ENCODE measurements around the gene HELZ. TPM values are rescaled to one million over a fixed set of nuclear protein-coding genes. Genes with fewer than 3 reads are reported as not detected.
"Not testable (repeated sequence)": the region's sequence is repeated elsewhere in the genome, so short reads cannot be mapped to it uniquely, and the experiment has no call there.

The HELZ gene
- total and polyA plus RNA-seq, 4 donors: 5.5 to 175 (median 27.8) TPM

GRCh38 chr17:67276075-67276474, 31.1 kb upstream of the HELZ start:
- H3K9ac ChIP-seq (ENCODE audit: insufficient read depth in 1 of 2, low read length in 2 of 2): no peak overlapping the region
- no peaks in the 10 kb centered on the region for H3K4me1 ChIP-seq (ENCODE audit: control insufficient read depth in 5 of 5, insufficient read depth in 5 of 5, low read length in 5 of 5)
- H3K27ac ChIP-seq (ENCODE audit: low read depth in 1 of 2, low read length in 1 of 2): no peak overlapping the region
- WGBS, 2 donors: 46 to 65% methylated on average over 10 of the region's 10 CpGs
- ATAC-seq (ENCODE audit: insufficient read depth, low FRiP score) (no peak), DNase-seq (peak in 1 of 3 donors; percentile 35)
- no peak overlapping the region for H3K4me3 ChIP-seq
- H3K36me3 ChIP-seq (ENCODE audit: control insufficient read depth in 4 of 4, insufficient read depth in 4 of 4, low read length in 4 of 4): no peaks in the 10 kb centered on the region
- TF ChIP-seq CTCF (IDR thresholded peaks at IDR 0.05; ENCODE audit: control extremely low read depth, extremely low read depth): no peak
- H3K9me3 ChIP-seq (ENCODE audit: control insufficient read depth in 4 of 4, insufficient read depth in 3 of 4, low read length in 3 of 4): no peaks in the 10 kb centered on the region
- H3K27me3 ChIP-seq (ENCODE audit: control insufficient read depth in 3 of 3, insufficient read depth in 3 of 3, low read length in 2 of 3): no peaks in the 10 kb centered on the region

- Histone ChIP-seq H3K4me3 (no peak overlapping the region), H3K27me3 (ENCODE audit: control insufficient read depth in 3 of 3, insufficient read depth in 3 of 3, low read length in 2 of 3) (no peaks in the 10 kb centered on the region), H3K9ac (ENCODE audit: insufficient read depth in 1 of 2, low read length in 2 of 2) (no peak overlapping the region), H3K36me3 (ENCODE audit: control insufficient read depth in 4 of 4, insufficient read depth in 4 of 4, low read length in 4 of 4) (no peaks in the 10 kb centered on the region), H3K27ac (ENCODE audit: low read depth in 1 of 2, low read length in 1 of 2) (no peak overlapping the region), H3K9me3 (ENCODE audit: control insufficient read depth in 4 of 4, insufficient read depth in 3 of 4, low read length in 3 of 4) (no peaks in the 10 kb centered on the region), H3K4me1 (ENCODE audit: control insufficient read depth in 5 of 5, insufficient read depth in 5 of 5, low read length in 5 of 5) (no peaks in the 10 kb centered on the region)
- ATAC-seq (ENCODE audit: insufficient read depth, low FRiP score) (no peak), DNase-seq (no peak)
- 80 to 90% methylated on average over 5 of the region's 5 CpGs for WGBS, 2 donors
- TF ChIP-seq CTCF (IDR thresholded peaks at IDR 0.05; ENCODE audit: control extremely low read depth, extremely low read depth): no peak
Measured at GRCh38 chr17:67274466-67274865, 29.5 kb upstream of the HELZ start.

GRCh38 chr17:67273900-67274299, 28.9 kb upstream of the HELZ start:
- WGBS, 2 donors: 98 to 100% methylated on average over 2 of the region's 2 CpGs
- H3K4me3 ChIP-seq: no peak overlapping the region
- H3K9me3 ChIP-seq (ENCODE audit: control insufficient read depth in 4 of 4, insufficient read depth in 3 of 4, low read length in 3 of 4): no peaks in the 10 kb centered on the region
- no peaks in the 10 kb centered on the region for H3K36me3 ChIP-seq (ENCODE audit: control insufficient read depth in 4 of 4, insufficient read depth in 4 of 4, low read length in 4 of 4)
- DNase-seq (no peak), ATAC-seq (ENCODE audit: insufficient read depth, low FRiP score) (no peak)
- no peak overlapping the region for H3K9ac ChIP-seq (ENCODE audit: insufficient read depth in 1 of 2, low read length in 2 of 2)
- H3K4me1 ChIP-seq (ENCODE audit: control insufficient read depth in 5 of 5, insufficient read depth in 5 of 5, low read length in 5 of 5): no peaks in the 10 kb centered on the region
- no peak for TF ChIP-seq CTCF (IDR thresholded peaks at IDR 0.05; ENCODE audit: control extremely low read depth, extremely low read depth)
- H3K27ac ChIP-seq (ENCODE audit: low read depth in 1 of 2, low read length in 1 of 2): no peak overlapping the region
- no peaks in the 10 kb centered on the region for H3K27me3 ChIP-seq (ENCODE audit: control insufficient read depth in 3 of 3, insufficient read depth in 3 of 3, low read length in 2 of 3)

DNA sequence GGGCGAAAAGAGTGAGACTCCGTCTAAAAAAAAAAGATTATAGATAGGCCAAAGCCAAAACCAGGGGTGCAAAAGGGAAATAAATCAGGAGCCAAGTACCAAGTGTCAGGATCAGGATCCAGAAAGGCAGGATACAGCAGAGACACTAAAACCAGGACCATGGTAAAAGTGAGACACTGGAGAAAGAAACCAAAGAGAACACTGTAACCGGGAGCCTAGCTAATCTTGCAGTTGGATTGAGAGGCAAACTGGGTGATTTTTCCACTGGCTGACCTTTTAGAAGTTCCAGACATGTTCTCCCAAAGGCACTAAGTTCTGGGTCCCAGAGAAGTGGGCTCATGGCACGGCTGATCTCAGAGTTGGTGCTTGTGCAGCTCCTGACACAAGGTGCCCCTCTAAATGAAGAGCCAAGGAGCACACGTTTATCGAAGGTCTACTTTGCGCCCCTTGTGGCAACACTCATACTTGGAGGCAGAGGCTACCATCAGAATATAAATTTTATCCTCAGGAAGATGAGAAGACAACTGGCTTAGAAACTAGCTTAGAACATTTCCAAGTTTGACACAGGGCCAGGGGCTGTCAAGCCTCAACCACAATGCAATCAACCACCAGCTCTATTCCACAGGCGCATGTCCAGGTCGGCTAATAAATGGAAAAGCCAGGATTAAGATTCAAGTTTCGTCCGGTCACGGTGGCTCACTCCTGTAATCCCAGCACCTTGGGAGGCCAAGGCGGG, 27.5 kb upstream of the HELZ start:
- H3K27ac ChIP-seq (ENCODE audit: low read depth in 1 of 2, low read length in 1 of 2): no peak overlapping the region
- ATAC-seq (ENCODE audit: insufficient read depth, low FRiP score): no peak
- no peak for TF ChIP-seq CTCF (IDR thresholded peaks at IDR 0.05; ENCODE audit: control extremely low read depth, extremely low read depth)
- H3K36me3 ChIP-seq (ENCODE audit: control insufficient read depth in 4 of 4, insufficient read depth in 4 of 4, low read length in 4 of 4): no peaks in the 10 kb centered on the region
- H3K27me3 ChIP-seq (ENCODE audit: control insufficient read depth in 3 of 3, insufficient read depth in 3 of 3, low read length in 2 of 3): no peaks in the 10 kb centered on the region
- H3K4me1 ChIP-seq (ENCODE audit: control insufficient read depth in 5 of 5, insufficient read depth in 5 of 5, low read length in 5 of 5): no peaks in the 10 kb centered on the region
- H3K9ac ChIP-seq (ENCODE audit: insufficient read depth in 1 of 2, low read length in 2 of 2): no peak overlapping the region
- H3K4me3 ChIP-seq: no peak overlapping the region
- 80 to 83% methylated on average over 13 of the region's 13 CpGs for WGBS, 2 donors
- H3K9me3 ChIP-seq (ENCODE audit: control insufficient read depth in 4 of 4, insufficient read depth in 3 of 4, low read length in 3 of 4): no peaks in the 10 kb centered on the region
- no peak for DNase-seq

DNA sequence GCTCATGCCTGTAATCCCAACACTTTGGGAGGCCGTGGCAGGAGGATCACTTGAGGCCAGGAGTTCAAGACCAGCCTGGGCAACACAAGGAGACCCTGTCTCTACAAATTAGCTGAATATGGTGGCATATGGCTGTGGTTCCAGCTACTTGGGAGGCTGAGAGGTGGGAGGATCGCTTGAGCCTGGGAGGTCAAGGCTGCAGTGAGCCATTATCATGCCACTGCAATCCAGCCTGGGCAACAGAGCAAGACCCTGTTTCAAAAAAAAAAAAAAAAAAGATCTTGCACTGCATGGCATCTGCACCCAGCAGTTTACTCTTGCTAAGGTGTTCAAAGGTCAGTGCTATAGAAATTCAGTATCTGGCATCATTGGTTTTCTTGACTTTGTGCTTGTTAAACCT, 26.2 kb upstream of the HELZ start:
- not testable (repeated sequence) for H3K27me3 ChIP-seq (ENCODE audit: control insufficient read depth in 3 of 3, insufficient read depth in 3 of 3, low read length in 2 of 3); DNase-seq; H3K4me3 ChIP-seq; H3K27ac ChIP-seq (ENCODE audit: low read depth in 1 of 2, low read length in 1 of 2); H3K9ac ChIP-seq (ENCODE audit: insufficient read depth in 1 of 2, low read length in 2 of 2); H3K9me3 ChIP-seq (ENCODE audit: control insufficient read depth in 4 of 4, insufficient read depth in 3 of 4, low read length in 3 of 4); H3K4me1 ChIP-seq (ENCODE audit: control insufficient read depth in 5 of 5, insufficient read depth in 5 of 5, low read length in 5 of 5); H3K36me3 ChIP-seq (ENCODE audit: control insufficient read depth in 4 of 4, insufficient read depth in 4 of 4, low read length in 4 of 4); ATAC-seq (ENCODE audit: insufficient read depth, low FRiP score)
- WGBS, 2 donors: 92 to 97% methylated on average over 2 of the region's 2 CpGs

Measured in lung (tissue), 12 donors.